HG03025 (cell line): ENCODE data around the gene OGFOD3.

Experiments
- ATAC-seq: cut with Tn5 transposase; IDR thresholded peaks from one replicate; pipeline ENCODE4 v1.9.1; 2021; ENCODE audit warnings: mild to moderate bottlenecking, moderate library complexity; ENCODE audit not compliant: unreplicated experiment, low FRiP score

OGFOD3 gene

DNA sequence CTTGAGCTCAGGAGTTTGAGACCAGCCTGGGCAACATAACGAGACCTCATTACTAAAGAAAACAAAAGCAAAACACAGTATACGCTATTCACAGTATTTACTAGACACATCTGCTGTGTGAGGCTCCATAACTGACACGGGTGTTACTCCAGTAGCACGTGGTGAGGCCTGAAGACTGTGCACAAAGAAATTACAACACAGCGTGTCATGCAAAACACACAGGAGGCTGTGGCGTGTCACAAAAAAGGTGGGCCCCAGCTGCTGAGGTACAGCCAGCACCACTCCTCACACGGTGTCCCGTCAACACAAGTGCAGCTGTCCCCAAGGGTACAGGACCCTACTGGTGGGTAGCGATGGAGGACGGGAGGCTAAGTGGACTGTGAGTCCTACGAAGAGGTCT is 29.5 kb upstream of the OGFOD3 start:
- ATAC-seq, result no peak

DNA sequence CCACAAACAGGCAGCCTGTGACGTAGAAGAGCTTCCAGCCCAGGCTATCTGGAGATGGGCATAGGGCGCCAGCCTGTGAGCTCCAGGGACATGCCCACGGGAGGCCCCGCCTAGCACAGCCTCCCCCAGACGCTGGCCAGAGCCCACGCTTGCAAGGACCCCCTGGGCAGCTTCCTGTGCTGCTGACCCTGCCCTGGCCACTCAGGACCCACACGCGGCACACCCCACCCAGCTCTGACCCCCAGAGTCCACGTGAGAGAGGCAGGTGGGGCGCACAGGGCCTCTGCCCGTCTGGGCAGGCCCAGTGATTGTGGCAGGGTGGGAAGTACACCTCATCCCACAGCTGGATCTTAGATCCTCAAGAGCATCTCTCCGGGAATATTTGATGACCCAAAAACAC is 28.3 kb upstream of the OGFOD3 start:
- ATAC-seq, result no peak

DNA sequence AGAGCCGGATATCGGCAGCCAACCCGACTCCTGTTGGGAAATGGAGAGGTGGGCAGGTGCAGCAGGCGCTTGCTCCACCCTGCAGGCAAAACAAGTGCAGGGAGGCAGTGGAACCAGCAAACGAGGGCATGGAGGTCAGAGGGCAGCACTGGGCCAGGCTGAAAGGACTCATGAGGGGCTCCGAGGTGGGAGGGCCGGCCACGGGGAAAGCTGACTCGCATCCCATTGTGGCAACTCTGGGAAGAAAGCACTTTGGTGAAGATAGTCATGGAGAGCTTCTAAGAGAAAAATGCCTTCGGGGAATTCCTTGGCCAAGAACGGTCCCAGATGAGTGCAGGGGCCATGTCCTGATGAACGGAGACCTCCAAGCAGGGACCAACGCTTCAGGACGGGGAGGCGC is 27.7 kb upstream of the OGFOD3 start:
- no peak for ATAC-seq

DNA sequence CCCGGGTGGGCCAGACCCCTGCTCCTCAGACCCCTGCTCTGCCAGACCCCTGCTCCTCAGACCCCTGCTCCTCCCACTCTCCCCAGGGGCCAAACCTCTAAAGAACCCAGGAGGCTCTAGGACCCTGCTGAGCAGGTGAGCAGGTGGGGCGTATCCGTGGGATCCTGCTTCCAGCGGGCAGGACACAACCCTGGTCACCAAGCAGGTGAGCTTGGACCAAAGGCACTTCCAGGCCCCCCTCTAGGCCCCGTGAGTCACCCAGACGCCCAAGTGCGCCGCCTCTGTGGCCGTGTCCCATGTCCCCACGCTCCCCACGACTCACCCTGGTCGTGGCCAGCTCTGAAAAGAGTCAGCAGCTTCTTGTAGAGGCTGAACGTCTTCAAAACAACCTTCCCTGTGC is 27.2 kb upstream of the OGFOD3 start:
- ATAC-seq, result no peak

DNA sequence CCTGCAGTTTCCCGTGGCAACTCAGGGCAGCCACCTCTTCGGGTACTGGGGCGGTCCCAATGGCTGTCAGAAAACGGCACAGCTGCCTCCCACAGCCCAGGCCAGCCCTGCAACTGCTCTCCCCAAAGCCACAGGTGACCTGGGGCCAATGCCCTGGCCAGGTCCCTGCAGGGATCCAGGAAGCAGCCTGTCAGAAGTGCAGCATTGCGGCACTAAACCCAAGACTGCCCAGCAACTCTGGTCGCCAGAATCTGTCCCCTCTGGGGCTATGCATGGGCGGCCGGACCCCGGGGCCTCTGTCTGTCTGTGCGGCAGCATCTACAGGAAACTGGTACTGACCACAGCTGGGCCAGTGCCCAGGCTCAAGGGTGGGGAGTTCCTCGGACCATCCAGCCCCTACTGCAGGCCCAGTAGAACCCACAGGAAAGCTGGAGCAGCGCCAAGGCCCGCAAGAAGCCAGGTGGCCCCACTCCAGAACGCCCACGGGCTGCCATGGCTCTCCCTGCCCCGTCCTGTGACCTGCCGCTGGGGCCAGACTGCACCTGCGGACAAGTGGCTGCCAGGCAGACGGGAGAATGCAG is 26.6 kb upstream of the OGFOD3 start:
- ATAC-seq, result no peak

DNA sequence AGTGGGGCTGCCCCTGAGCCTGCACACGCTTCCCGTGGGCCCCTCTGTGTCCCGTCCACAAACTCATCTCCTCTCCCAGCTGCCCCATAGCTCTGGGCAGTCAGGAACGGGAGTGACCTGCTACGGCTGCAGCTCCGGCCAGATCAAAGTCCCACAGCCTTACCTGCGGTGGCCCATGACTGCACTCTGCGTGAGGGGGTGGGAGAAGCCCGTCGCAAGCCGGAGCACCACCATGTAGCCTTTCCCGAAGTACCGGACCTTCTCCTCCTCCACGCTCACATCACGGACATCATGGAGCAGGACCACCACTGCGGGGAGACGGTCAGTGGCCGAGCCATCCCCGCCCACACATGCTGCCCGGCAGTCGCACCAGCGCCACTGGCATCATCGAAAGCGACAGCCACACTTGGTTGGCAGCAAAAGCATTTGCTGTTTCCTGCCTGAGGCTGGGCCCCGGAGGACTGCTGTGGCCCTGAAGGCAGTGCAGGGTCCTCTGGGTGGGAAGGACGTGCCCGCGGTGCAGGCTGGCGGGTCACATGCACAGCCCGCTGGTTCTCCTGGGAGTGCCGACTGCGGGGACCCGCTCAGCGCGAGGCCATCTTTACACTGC is 26.0 kb upstream of the OGFOD3 start:
- ATAC-seq, result no peak

DNA sequence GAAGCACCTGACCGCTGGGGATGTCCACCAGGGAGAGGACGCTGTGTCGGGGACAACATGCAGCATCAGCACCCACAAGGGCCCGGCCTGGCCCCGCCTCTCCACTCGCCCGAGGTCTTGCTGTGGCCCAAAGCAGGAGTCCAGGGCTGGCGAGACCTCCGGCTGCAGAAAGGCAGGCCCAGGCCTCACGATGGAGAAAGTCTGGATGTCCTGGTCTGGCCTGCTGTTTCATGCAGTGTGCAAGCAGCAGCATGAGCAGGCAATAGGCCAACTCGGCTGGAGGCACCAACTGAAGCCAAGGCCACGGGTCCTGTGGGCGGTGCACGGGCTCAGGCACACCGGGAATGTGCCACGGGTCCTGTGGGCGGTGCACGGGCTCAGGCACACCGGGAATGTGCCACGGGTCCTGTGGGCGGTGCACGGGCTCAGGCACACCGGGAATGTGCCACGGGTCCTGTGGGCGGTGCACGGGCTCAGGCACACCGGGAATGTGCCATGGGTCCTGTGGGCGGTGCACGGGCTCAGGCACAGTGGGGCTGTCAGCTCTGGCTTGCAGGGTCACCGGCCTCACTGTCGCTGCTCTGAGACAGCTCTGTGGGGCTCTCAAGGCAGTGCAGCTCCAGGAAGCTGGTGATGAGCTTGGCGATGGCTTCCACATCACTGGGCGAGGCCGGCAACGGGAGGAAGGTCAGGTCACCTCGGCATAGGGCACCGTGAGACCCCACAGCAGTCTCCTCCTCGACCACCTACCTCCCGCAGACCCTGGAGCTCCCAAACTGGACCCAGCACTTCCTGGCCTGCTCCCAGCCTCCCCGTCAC is 25.3 kb upstream of the OGFOD3 start:
- ATAC-seq, result no peak

DNA sequence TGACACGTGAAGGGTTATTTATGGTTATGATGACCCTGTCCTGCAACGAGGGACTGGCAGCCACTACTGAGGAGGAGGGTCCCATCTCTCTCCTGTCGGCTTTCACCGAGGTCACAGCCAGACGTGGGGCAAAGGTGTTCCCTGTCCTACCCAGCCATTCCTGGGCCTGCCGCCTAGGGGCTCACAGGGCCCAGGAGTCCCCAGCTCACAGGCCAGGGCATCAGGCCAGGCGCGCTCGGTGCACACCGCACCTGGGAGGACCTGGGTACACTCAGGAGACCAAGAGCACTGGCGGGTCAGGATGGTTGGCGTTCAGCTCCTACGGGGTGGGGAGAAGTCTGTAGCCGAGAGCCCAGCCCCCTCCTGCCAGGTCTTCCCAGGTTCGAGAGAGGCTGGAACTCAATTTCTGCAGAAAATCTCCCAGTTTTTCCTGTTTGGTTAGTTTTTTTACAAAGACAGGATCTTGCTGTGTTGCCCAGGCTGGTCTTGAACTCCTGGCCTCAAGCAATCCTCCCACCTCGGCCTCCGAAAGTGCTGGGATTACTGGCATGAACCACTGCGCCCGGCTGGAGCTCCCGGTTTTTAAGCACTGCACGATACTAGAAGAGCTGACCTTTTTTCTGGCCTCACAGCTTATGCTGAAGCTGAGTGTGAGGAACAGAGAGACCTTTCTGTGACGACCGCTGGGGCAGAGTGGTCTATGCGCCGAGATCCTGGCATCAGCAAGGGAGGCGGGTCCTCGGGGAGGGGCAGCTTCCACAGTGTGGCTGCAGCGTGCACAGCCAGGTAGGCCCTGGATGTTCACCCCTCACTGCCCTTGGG is 24.5 kb upstream of the OGFOD3 start:
- ATAC-seq, result no peak

DNA sequence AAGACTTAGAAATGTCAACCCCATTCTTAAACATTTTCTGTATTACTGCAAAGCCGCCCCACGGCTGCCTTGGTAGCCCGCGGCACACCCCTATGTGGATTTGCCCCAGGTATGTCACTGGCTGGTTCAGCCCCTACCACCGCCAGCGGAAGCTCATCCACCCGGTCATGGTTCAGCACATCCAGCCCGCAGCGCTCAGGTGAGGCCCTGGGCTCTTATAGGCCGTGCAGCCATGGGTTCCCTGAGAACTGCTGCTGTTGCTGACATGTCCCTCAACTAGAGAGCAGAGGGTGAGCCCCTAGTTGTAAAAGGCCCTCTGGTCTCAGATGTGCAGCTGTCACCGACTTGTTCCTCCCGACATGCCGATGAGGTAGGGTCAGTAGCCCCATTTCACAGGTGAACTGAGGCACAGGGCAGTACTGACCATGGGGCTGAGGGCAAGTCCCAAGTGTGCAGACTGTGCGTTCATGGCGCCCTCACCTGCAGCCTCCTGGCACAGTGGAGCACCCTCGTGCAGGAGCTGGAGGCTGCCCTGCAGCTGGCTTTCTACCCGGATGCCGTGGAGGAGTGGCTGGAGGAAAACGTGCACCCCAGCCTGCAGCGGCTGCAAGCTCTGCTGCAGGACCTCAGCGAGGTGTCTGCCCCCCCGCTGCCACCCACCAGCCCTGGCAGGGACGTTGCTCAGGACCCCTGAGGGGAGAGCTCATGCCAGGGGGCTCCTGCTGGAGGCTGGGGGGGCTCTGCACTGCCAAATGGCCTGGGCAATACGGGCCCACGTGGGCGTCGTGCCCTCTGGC is 23.5 kb upstream of the OGFOD3 start:
- ATAC-seq, result no peak

DNA sequence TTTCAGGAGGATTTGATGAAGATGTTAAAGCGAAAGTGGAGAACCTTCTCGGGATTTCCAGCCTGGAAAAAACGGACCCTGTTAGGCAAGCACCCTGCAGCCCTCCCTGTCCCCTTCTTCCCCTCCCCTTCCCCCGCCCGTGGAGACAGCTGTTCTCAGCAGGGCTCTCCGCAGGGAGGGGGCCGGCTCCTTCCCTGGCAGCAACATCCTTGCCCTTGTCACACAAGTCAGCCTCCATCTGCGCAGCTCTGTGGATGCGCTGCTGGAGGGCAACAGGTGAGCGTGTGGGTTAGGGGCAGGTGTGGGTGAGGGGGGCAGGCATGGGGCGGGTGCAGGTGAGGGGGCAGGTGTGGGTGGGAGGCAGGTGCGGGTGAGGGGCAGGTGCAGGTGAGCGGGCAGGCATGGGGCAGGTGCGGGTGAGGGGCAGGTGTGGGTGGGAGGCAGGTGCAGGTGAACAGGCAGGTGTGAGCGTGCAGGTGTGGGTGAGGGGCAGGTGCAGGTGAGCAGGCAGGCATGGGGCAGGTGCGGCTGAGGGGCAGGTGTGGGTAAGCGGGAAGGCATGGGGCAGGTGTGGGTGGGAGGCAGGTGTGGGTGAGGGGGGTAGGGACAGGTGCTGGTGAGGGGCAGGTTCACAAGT is 22.7 kb upstream of the OGFOD3 start:
- ATAC-seq, result no peak

DNA sequence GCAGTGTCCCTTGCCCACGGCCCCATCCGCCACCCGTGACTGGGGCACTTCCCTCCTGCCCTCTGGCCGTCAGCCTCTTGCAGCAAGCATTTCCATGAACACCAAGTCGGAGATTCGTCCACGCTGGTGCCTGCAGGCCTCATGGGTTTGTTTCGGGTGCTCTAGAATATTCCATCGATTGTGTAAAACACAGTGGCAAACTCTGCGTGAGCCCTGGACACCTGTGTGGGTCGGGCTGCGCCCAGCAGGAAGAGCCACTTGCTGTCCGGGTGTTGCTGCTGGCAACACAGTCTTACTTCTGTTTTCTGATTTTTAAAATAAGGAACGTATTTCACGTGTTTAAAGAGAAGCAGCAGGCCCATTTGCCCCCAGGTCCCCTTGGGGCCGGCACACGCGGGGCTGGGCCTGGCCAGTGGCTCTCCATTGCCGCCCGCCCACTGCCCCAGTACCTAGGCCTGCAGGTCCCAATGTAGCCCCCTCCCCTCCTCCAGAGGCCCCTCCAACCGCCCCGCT is 22.1 kb upstream of the OGFOD3 start:
- ATAC-seq, result no peak

DNA sequence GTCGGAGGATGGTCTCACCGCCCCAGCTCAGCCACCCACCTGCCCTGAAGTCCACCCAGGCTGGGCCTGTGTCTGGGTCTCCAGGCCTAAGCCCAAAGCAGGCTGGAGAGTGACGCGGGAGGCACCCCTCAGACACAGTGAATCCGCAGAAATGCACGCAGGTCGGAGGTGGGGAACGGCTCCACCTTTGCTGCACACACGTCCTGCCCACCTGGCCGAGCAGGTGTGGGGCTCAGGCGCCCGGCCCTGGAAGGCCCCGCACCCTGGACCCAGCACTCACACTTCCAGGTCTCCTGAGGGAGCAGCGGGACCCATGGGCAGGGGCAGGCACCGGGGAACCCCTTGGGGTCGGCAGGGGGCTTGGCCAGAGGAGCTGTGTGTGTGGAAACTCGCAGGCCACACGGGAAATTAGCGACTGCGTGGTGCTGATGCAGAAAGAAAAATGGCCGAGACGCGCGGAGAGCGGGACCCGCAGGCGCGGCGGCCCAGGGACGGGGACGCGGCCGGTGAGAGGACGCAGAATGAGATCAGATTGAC is 21.5 kb upstream of the OGFOD3 start:
- no peak for ATAC-seq

DNA sequence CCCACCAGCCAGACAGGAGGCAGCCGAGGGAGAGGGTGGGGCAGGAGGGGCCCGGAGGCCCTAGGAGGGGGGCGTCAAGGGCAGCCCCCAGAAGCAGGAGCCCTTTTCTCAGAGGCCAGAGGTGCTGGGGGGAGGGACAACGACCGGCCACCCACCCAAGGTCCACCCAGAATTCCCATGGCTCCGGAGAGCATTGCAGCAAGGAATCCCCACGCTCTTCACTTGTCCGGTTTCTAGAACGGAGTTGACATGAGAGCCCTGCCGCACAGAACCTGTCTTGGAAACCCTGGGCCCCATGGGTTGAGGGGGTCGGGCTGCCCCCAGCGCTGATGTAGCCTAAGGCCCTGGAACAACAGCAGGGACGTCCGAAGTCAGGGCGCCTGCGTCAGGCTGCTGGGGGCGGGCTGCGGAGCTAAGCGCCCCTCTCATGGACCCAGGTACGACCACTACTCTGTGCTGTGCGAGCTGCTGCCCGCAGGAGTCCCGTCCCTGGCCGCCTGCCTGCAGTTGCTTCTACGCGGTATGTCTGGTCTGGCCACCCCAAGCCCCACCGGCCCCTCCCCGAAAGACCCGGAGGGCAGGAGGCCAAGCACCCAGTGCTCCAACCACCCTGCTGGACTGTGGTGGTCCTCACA is 20.9 kb upstream of the OGFOD3 start:
- no peak for ATAC-seq

DNA sequence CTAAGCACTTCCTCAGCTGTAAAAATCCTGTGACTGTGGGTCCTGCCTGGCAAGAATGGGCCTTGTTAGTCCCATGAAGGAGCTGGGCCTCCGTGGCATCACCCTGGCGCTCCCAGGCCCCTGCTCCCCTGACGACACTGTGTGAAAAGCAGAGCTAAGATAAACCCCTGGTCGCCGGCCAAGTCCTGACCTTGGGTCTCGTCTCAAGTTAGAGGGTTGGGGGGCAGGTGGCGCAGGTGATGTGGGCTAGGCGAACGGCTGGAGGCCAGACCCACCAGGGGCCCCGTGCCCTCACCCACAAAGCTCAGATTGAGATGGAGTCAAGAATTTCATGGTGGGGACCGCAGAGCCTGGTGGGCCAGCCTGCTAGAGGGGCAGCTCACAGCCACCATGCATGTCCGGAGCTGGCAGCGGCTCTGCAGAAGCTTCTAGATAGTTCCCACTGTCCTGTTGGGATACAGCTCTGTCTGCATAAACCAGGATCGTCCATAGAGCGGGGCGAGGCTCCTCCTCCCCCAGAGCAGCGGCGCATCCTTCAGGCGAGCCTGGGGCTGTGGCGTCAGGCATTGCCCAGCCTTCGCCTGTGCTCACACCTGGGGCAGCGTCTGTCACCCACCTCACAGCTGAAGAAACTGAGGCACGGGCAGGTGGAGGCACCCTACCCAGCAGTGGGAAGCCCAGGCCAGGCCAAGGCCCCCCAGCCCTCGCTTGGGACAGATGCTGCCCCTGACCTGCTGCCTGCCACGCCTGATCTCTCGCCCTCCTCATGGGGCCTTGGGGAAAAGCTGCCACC is 20.2 kb upstream of the OGFOD3 start:
- ATAC-seq, result no peak

DNA sequence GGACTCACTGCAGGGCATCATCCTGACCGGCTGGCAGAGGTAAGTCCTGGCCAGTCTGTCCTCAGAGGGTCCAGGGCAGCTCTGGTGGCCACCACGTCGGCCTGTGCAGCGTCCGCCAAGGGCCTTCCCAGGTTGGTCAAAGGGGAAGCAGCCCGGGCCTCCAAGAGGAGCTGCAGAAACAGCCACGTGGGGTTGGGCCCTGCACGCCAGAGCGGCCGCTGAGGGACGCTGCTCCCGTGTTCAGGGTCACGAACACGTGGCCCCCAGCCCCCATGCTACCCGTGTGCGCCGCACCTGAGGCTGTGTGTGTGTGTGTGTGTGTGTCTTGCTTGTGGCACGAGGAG is 18.9 kb upstream of the OGFOD3 start:
- no peak for ATAC-seq

DNA sequence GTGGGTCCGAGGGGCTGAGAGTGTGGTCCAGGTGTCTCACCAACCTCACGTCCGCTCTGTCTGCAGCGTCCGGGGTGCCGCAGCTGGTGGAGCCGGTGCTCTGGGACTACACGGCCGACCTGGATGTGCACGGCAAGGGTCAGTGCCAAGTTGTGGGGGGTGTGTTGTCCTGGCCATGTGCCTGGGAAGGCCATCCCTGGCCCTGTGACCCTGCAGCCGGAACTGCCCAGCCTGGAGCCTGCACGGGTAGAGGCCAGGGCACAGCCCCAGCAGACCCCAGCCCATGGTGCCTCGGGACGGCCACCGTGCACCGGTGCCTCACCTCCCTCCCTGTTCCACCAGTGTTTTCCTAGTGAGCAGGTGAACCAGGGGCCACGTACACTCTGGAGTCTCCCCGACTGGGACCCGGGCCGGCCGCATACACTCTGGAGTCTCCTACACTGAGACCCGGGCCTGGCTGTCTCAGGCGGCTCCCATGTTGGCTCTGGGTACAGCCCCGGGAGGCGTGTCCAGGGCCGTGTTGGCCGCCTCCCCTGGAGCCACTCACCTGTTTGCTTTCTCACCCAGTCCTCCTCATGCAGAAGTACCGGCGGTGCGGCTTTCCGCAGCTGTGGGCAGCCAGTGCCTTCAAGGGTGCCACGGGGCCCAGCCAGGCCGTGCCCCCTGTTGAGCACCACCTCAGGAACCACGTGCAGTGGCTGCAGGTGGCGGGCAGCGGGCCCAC is 18.4 kb upstream of the OGFOD3 start:
- no peak for ATAC-seq
